HG03558 (cell line): ENCODE results near the gene TACR2.

Experiments
- ATAC-seq: cut with Tn5 transposase; IDR thresholded peaks from one replicate; pipeline ENCODE4 v1.9.1; 2021; ENCODE audit warnings: moderate number of reproducible peaks; ENCODE audit not compliant: unreplicated experiment; ENCODE audit errors: extremely low read depth

The TACR2 gene

GRCh38 chr10:69406302-69406811 lies 10.4 kb downstream of the TACR2 start:
- no peak for ATAC-seq

- ATAC-seq: no peak
Measured at GRCh38 chr10:69405221-69405620, 11.5 kb downstream of the TACR2 start.

- ATAC-seq: no peak
Measured at GRCh38 chr10:69404786-69405185, 11.9 kb downstream of the TACR2 start.

- no peak for ATAC-seq
Measured at GRCh38 chr10:69403519-69403918, 13.2 kb downstream of the TACR2 start.

- ATAC-seq: no peak
Measured at GRCh38 chr10:69403066-69403465, 13.7 kb downstream of the TACR2 start.

- no peak for ATAC-seq
Measured at GRCh38 chr10:69402386-69402785, 14.3 kb downstream of the TACR2 start.

GRCh38 chr10:69401416-69401815 lies 15.3 kb downstream of the TACR2 start:
- ATAC-seq: no peak

- ATAC-seq: no peak
Measured at GRCh38 chr10:69400936-69401335, 15.8 kb downstream of the TACR2 start.

- no peak for ATAC-seq
Measured at GRCh38 chr10:69398466-69398865, 18.3 kb downstream of the TACR2 start.

- ATAC-seq: no peak
Measured at GRCh38 chr10:69397972-69398371, 18.7 kb downstream of the TACR2 start.

- ATAC-seq: no peak
Measured at GRCh38 chr10:69394020-69394419, 22.7 kb downstream of the TACR2 start.

- no peak for ATAC-seq
Measured at GRCh38 chr10:69392481-69393000, 24.2 kb downstream of the TACR2 start.

- no peak for ATAC-seq
Measured at GRCh38 chr10:69391158-69391557, 25.6 kb downstream of the TACR2 start.

- ATAC-seq: no peak
Measured at GRCh38 chr10:69389827-69390490, 26.8 kb downstream of the TACR2 start.

GRCh38 chr10:69388488-69388887 lies 28.2 kb downstream of the TACR2 start:
- no peak for ATAC-seq

- no peak for ATAC-seq
Measured at GRCh38 chr10:69387500-69387899, 29.2 kb downstream of the TACR2 start.

GRCh38 chr10:69385454-69386350 lies 31.0 kb downstream of the TACR2 start:
- ATAC-seq: no peak

- no peak for ATAC-seq
Measured at GRCh38 chr10:69384320-69384719, 32.4 kb downstream of the TACR2 start.

- no peak for ATAC-seq
Measured at GRCh38 chr10:69383558-69383957, 33.2 kb downstream of the TACR2 start.

GRCh38 chr10:69382382-69383117 lies 34.2 kb downstream of the TACR2 start:
- ATAC-seq: no peak
